Activated T-cell treated with anti-CD3 and anti-CD28 coated beads for 48 hours (primary cell): ENCODE results near the gene RIPPLY3.
"Not testable (repeated sequence)": the region's sequence is repeated elsewhere in the genome, so short reads cannot be mapped to it uniquely, and the experiment has no call there.

ENCODE experiments used
- DNase-seq: peaks from one replicate; pipeline ENCODE4 v3.0.0-alpha.2; 2020; ENCODE audit warnings: low read depth

The RIPPLY3 gene

GRCh38 chr21:37017951-37018679 is 11.6 kb downstream of the RIPPLY3 start:
- DNase-seq = no peak

GRCh38 chr21:37026499-37026898 is 20.0 kb downstream of the RIPPLY3 start:
- DNase-seq = no peak

- no peak for DNase-seq
These were observed 22.1 kb downstream of the RIPPLY3 start for GRCh38 chr21:37028570-37028969.

- no peak for DNase-seq
These were observed 24.4 kb downstream of the RIPPLY3 start for GRCh38 chr21:37030864-37031263.

GRCh38 chr21:37032293-37032692 is 25.8 kb downstream of the RIPPLY3 start:
- no peak for DNase-seq

GRCh38 chr21:37032877-37033471 is 26.5 kb downstream of the RIPPLY3 start:
- no peak for DNase-seq

GRCh38 chr21:37034394-37034793 is 27.9 kb downstream of the RIPPLY3 start:
- DNase-seq = not testable (repeated sequence)

- no peak for DNase-seq
These were observed 29.7 kb downstream of the RIPPLY3 start for GRCh38 chr21:37036177-37036576.

GRCh38 chr21:37039411-37040075 is 33.0 kb downstream of the RIPPLY3 start:
- DNase-seq = no peak

GRCh38 chr21:37040212-37040611 is 33.7 kb downstream of the RIPPLY3 start:
- DNase-seq = no peak

- no peak for DNase-seq
These were observed 35.3 kb downstream of the RIPPLY3 start for GRCh38 chr21:37041706-37042271.

GRCh38 chr21:37043818-37044217 is 37.3 kb downstream of the RIPPLY3 start:
- DNase-seq = no peak

GRCh38 chr21:37044643-37045042 is 38.1 kb downstream of the RIPPLY3 start:
- no peak for DNase-seq

- DNase-seq = no peak
These were observed 38.6 kb downstream of the RIPPLY3 start for GRCh38 chr21:37045149-37045548.

- no peak for DNase-seq
These were observed 39.1 kb downstream of the RIPPLY3 start for GRCh38 chr21:37045556-37045955.

- DNase-seq = no peak
These were observed 40.6 kb downstream of the RIPPLY3 start for GRCh38 chr21:37047079-37047478.

- DNase-seq = not testable (repeated sequence)
These were observed 43.2 kb downstream of the RIPPLY3 start for GRCh38 chr21:37049741-37050140.

- DNase-seq = no peak
These were observed 48.9 kb downstream of the RIPPLY3 start for GRCh38 chr21:37055271-37055855.

GRCh38 chr21:37057614-37058013 is 51.1 kb downstream of the RIPPLY3 start:
- no peak for DNase-seq

GRCh38 chr21:37058261-37058660 is 51.8 kb downstream of the RIPPLY3 start:
- no peak for DNase-seq

GRCh38 chr21:37059181-37059580 is 52.7 kb downstream of the RIPPLY3 start:
- DNase-seq = no peak

GRCh38 chr21:37060296-37060695 is 53.8 kb downstream of the RIPPLY3 start:
- DNase-seq = peak; percentile 11
